GM23338 (cell line): ENCODE measurements around the gene POLR1A. TPM values are rescaled to one million over a fixed set of nuclear protein-coding genes. Genes with fewer than 3 reads are reported as not detected.

Source experiments
- ATAC-seq: fragments of 200-7000 bp; cut with Tn5 transposase; 3 replicates; pipeline ENCODE4 v1.9.1; 2020
- DNase-seq: peaks from one replicate; pipeline ENCODE4 v3.0.0-alpha.2; 2015; ENCODE audit warnings: low spot score
- H2AFZ ChIP-seq: fragments of 200-600 bp; sonication (generic); 2 replicates; pipeline ENCODE4 v1.8.0; 2016; ENCODE audit warnings: antibody characterized with exemption, mild to moderate bottlenecking, moderate library complexity
- H3F3A ChIP-seq: fragments of 200-600 bp; sonication (generic); replicated peaks from 2 replicates; pipeline ENCODE4 v1.8.0; 2017; ENCODE audit warnings: antibody characterized with exemption, mixed run types, low read depth
- H3K27ac ChIP-seq: fragments of 200-600 bp; sonication (generic); 2 replicates; pipeline ENCODE4 v1.6.1; 2016; ENCODE audit warnings: low read depth
- H3K27me3 ChIP-seq: fragments of 200-600 bp; sonication (generic); 2 replicates; pipeline ENCODE4 v1.8.0; 2016; ENCODE audit warnings: mild to moderate bottlenecking, mixed run types, moderate library complexity; ENCODE audit not compliant: insufficient read depth
- H3K36me3 ChIP-seq: fragments of 200-600 bp; sonication (generic); 2 replicates; pipeline ENCODE4 v1.8.0; 2016; ENCODE audit warnings: mild to moderate bottlenecking; ENCODE audit not compliant: insufficient read depth
- H3K4me1 ChIP-seq: fragments of 200-600 bp; sonication (generic); 2 replicates; pipeline ENCODE4 v1.8.0; 2016; ENCODE audit warnings: mild to moderate bottlenecking, moderate library complexity; ENCODE audit not compliant: insufficient read depth
- H3K4me2 ChIP-seq: fragments of 200-600 bp; sonication (generic); 2 replicates; pipeline ENCODE4 v1.7.1; 2017; ENCODE audit warnings: mixed run types
- H3K4me3 ChIP-seq: fragments of 200-600 bp; sonication (generic); 2 replicates; pipeline ENCODE4 v1.6.1; 2016; ENCODE audit warnings: mixed run types
- H3K79me2 ChIP-seq: fragments of 200-600 bp; sonication (generic); replicated peaks from 2 replicates; pipeline ENCODE4 v1.8.0; 2017; ENCODE audit warnings: mild to moderate bottlenecking; ENCODE audit not compliant: insufficient read depth
- H3K9me2 ChIP-seq: fragments of 200-600 bp; sonication (generic); 2 replicates; pipeline ENCODE4 v1.8.0; 2017; ENCODE audit not compliant: insufficient read depth
- H4K20me1 ChIP-seq: fragments of 200-600 bp; sonication (generic); replicated peaks from 2 replicates; pipeline ENCODE4 v1.8.0; 2017; ENCODE audit warnings: mild to moderate bottlenecking; ENCODE audit not compliant: insufficient read depth
- H3K27ac Mint-ChIP-seq: 2 replicates; pipeline ENCODE4 v1.8.0; 2020; ENCODE audit warnings: inconsistent platforms, mild to moderate bottlenecking, moderate library complexity, mixed read lengths
- H3K27me3 Mint-ChIP-seq: 3 replicates; pipeline ENCODE4 v1.8.0; 2022; ENCODE audit warnings: low read depth, mild to moderate bottlenecking, moderate library complexity, mixed read lengths, inconsistent platforms; ENCODE audit not compliant: insufficient read depth, poor library complexity
- H3K36me3 Mint-ChIP-seq: 3 replicates; pipeline ENCODE4 v1.8.0; 2021; ENCODE audit warnings: low read depth, mild to moderate bottlenecking, inconsistent platforms, moderate library complexity, mixed read lengths
- H3K4me1 Mint-ChIP-seq: 3 replicates; pipeline ENCODE4 v1.8.0; 2020; ENCODE audit warnings: mild to moderate bottlenecking, inconsistent platforms, mixed read lengths
- H3K4me3 Mint-ChIP-seq: 3 replicates; pipeline ENCODE4 v1.8.0; 2021; ENCODE audit warnings: moderate library complexity, mild to moderate bottlenecking, inconsistent platforms, mixed read lengths
- H3K9me3 Mint-ChIP-seq: 3 replicates; pipeline ENCODE4 v1.8.0; 2020; ENCODE audit warnings: moderate library complexity, mild to moderate bottlenecking, inconsistent platforms, mixed read lengths
- CREB1 ChIP-seq: fragments of 250-450 bp; sonication (Bioruptor Pico); IDR thresholded peaks from 2 replicates; pipeline ENCODE4 v1.5.0; 2020; ENCODE audit warnings: low read depth, mild to moderate bottlenecking, moderate library complexity
- CTCF ChIP-seq, 2 experiments: fragments of 200-600 bp in 1 of 2; sonication (generic) in 1 of 2; conservative IDR thresholded peaks; 2 replicates each; pipeline versions ENCODE4 v1.5.1 to v1.6.1; 2016 to 2017; ENCODE audit warnings: antibody characterized with exemption in 2 of 2, low read depth in 2 of 2, mild to moderate bottlenecking in 2 of 2, moderate library complexity in 1 of 2
- ETS1 ChIP-seq: IDR thresholded peaks from 2 replicates; pipeline ENCODE4 v1.6.1; 2016; ENCODE audit warnings: antibody characterized with exemption
- EZH2 ChIP-seq: fragments of 200-600 bp; sonication (generic); IDR thresholded peaks from one replicate; pipeline ENCODE4 v1.8.0; 2017; ENCODE audit warnings: antibody characterized with exemption, mild to moderate bottlenecking, low read depth; ENCODE audit not compliant: unreplicated experiment
- EZH2phosphoT487 ChIP-seq: fragments of 200-600 bp; sonication (generic); IDR thresholded peaks from one replicate; pipeline ENCODE4 v1.8.1; 2018; ENCODE audit warnings: antibody characterized with exemption; ENCODE audit not compliant: unreplicated experiment
- JUNB ChIP-seq: IDR thresholded peaks from one replicate; pipeline ENCODE4 v1.6.1; 2016; ENCODE audit warnings: antibody characterized with exemption; ENCODE audit not compliant: unreplicated experiment
- NANOG ChIP-seq: IDR thresholded peaks from 2 replicates; pipeline ENCODE4 v1.6.1; 2016; ENCODE audit warnings: antibody characterized with exemption, borderline replicate concordance
- POLR2AphosphoS5 ChIP-seq: IDR thresholded peaks from 2 replicates; pipeline ENCODE4 v1.6.1; 2016; ENCODE audit warnings: antibody characterized with exemption, low read depth
- REST ChIP-seq: IDR thresholded peaks from one replicate; pipeline ENCODE4 v1.6.1; 2018; ENCODE audit warnings: antibody characterized with exemption; ENCODE audit not compliant: unreplicated experiment
- STAT1 ChIP-seq: IDR thresholded peaks from one replicate; pipeline ENCODE4 v1.6.1; 2016; ENCODE audit warnings: antibody characterized with exemption; ENCODE audit not compliant: unreplicated experiment
- ZNF114 ChIP-seq: fragments of 250-450 bp; sonication (Bioruptor Pico); IDR thresholded peaks from 2 replicates; pipeline ENCODE4 v1.5.0; 2020; ENCODE audit warnings: mild to moderate bottlenecking, moderate library complexity
- ZNF331 ChIP-seq: fragments of 250-450 bp; sonication (Bioruptor Pico); IDR thresholded peaks from 2 replicates; pipeline ENCODE4 v1.5.0; 2020; ENCODE audit warnings: low read depth, mild to moderate bottlenecking, moderate library complexity
- ZNF462 ChIP-seq: fragments of 250-450 bp; sonication (Bioruptor Pico); IDR thresholded peaks from 2 replicates; pipeline ENCODE4 v1.5.0; 2020; ENCODE audit warnings: mild to moderate bottlenecking, moderate library complexity
- polyA plus RNA-seq: library from polyadenylated mRNA; unstranded; fragments of >200 nt; fragmentation: Nextera tagmentation; extraction: Ambion mirVana; gene quantifications from 2 replicates; pipeline ENCODE4 v1.2.1, GENCODE V29; 2016
- total RNA-seq: library from RNA; depleted of rRNA; stranded (reverse); fragments of >200 nt; shearing (Covaris generic); gene quantifications from 2 replicates; pipeline ENCODE4 v1.2.3, GENCODE V29; 2014

The POLR1A gene
- total and polyA plus RNA-seq, 2 experiments from 2014 or later = 13.8 to 43.2 TPM

- ATAC-seq = no peak
- no peak overlapping the region for H3K27ac Mint-ChIP-seq
- Histone ChIP-seq H3K9me2 (no peaks in the 10 kb centered on the region; the same call in 1 of the 2 replicates), H3K4me1 (peaks cover 8% of the 10 kb centered on the region; the same call in 1 of the 2 replicates), H3K79me2 (no peaks in the 10 kb centered on the region), H3F3A (no peaks in the 10 kb centered on the region), H3K27ac (no peak overlapping the region), H2AFZ (0 out of 2 replicates have a peak overlapping the region, but pooled peaks have one; percentile 85), H4K20me1 (no peaks in the 10 kb centered on the region), H3K4me3 (no peak overlapping the region), H3K36me3 (no peaks in the 10 kb centered on the region), H3K4me2 (no peak overlapping the region), H3K27me3 (no peaks in the 10 kb centered on the region)
- peaks cover 3% of the 10 kb centered on the region; the same call in 1 of the 3 replicates for H3K36me3 Mint-ChIP-seq
- peaks cover 11% of the 10 kb centered on the region for H3K4me1 Mint-ChIP-seq
- TF ChIP-seq STAT1 = no peak
- no peak for TF ChIP-seq ZNF114 (CRISPR knock-in tag)
- no peak for TF ChIP-seq NANOG
- TF ChIP-seq CTCF (conservative IDR thresholded peaks at IDR 0.05; ENCODE audit: low read depth in 2 of 2) = no peak
- TF ChIP-seq ZNF331 = no peak
- no peak for TF ChIP-seq EZH2phosphoT487
- no peak for TF ChIP-seq EZH2
- no peak for TF ChIP-seq JUNB
- TF ChIP-seq REST = no peak
- TF ChIP-seq POLR2AphosphoS5 = no peak
- no peak for TF ChIP-seq CREB1
- no peak for TF ChIP-seq ETS1
- no peak for TF ChIP-seq ZNF462 (CRISPR knock-in tag)
- peaks cover 16% of the 10 kb centered on the region for H3K9me3 Mint-ChIP-seq
- H3K4me3 Mint-ChIP-seq = no peak overlapping the region
- H3K27me3 Mint-ChIP-seq = peaks cover 2% of the 10 kb centered on the region
- DNase-seq = no peak
These were observed 104.8 kb downstream of the POLR1A start for GRCh38 chr2:86000938-86001312.
